ENCODE results near the gene CCDC15. TPM values are rescaled to one million over a fixed set of nuclear protein-coding genes. Genes with fewer than 3 reads are reported as not detected.

Gene CCDC15
- total RNA-seq, 4 donors from 2014 or later = 0.42 to 1.6 (median 0.60) TPM

DNA sequence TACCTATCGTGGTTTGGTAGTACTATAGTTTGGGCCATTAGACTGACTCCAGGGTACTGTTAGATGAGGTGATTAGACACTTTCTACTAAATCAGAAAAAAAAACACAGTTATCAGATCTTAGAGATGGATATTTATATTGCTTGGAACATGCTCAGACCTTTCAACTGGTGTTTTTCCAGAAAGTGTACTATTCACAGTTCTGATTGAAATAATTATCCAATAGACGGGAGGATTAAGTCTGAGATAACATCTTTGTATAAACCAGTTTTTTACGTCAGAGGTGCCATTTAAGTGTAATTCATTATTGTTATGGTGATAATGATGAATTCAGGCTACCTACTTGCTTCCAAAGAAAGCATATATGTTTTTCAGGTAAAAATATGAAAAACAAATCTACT, 22.5 kb downstream of the CCDC15 start:
- Histone ChIP-seq H3K36me3 (no peaks in the 10 kb centered on the region), H3K27me3 (no peaks in the 10 kb centered on the region), H3K4me1 (no peaks in the 10 kb centered on the region), H3K27ac (replicated peaks in 1 of 4) (no peak overlapping the region), H3K4me3 (no peak overlapping the region), H3K9me3 (peaks cover 0 to 3% (median 0%) of the 10 kb centered on the region in 4 donors)
- TF ChIP-seq POLR2A (IDR thresholded peaks at IDR 0.05; ENCODE audit: low read depth) = no peak
- TF ChIP-seq EP300 (IDR thresholded peaks at IDR 0.05) = no peak
- no peak for TF ChIP-seq POLR2AphosphoS5 (IDR thresholded peaks at IDR 0.05)
- TF ChIP-seq, protein P1, sequence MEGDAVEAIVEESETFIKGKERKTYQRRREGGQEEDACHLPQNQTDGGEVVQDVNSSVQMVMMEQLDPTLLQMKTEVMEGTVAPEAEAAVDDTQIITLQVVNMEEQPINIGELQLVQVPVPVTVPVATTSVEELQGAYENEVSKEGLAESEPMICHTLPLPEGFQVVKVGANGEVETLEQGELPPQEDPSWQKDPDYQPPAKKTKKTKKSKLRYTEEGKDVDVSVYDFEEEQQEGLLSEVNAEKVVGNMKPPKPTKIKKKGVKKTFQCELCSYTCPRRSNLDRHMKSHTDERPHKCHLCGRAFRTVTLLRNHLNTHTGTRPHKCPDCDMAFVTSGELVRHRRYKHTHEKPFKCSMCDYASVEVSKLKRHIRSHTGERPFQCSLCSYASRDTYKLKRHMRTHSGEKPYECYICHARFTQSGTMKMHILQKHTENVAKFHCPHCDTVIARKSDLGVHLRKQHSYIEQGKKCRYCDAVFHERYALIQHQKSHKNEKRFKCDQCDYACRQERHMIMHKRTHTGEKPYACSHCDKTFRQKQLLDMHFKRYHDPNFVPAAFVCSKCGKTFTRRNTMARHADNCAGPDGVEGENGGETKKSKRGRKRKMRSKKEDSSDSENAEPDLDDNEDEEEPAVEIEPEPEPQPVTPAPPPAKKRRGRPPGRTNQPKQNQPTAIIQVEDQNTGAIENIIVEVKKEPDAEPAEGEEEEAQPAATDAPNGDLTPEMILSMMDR (IDR thresholded peaks at IDR 0.05) = no peak
- intact Hi-C loops (cut with DNase I) = no loop called here
- 96% methylated on average over 3 of the region's 3 CpGs for WGBS
- no peak for DNase-seq (ENCODE audit: extremely low spot score)

DNA sequence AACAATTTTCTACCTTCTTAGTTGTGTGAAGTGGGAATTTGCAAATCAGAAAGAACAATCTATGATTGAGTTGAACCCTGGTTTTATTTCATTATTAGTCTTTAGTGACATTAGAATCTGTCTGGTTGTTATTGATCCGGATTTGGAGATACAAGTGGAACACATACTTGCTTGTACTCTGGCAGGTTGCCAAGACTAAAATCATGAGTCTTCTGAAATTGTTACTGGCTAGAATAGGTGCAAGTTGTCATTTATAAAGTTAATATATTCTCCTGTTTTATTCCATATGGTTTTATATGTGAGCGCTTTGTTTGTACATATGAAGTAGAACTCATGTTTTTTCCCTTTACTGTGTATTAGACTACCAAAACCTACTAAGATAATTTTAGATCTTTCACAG, 23.0 kb downstream of the CCDC15 start:
- no peak for TF ChIP-seq POLR2AphosphoS5 (IDR thresholded peaks at IDR 0.05)
- no peak for TF ChIP-seq POLR2A (IDR thresholded peaks at IDR 0.05; ENCODE audit: low read depth)
- TF ChIP-seq, protein P1 (IDR thresholded peaks at IDR 0.05) = no peak
- WGBS = 79% methylated on average over 2 of the region's 2 CpGs
- no peak overlapping the region for H3K4me3 ChIP-seq

DNA sequence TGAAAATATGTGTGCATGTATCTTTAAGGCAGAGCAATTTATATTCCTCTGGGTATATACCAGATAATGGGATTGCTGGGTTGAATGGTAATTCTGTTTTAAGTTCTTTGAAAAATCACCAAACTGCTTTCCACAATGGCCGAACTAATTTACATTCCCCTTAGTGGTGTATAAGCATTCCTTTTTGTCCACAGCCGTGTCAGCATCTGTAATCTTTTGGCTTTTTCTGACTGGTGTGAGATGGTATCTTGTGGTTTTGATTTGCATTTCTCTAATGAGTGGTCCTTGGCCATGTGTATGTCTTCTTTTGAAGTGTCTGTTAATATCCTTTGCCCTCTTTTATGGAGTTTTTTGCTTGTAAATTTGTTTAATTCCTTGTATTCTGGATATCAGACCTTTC, 24.3 kb downstream of the CCDC15 start:
- peaks cover 0 to 13% (median 0%) of the 10 kb centered on the region in 4 donors for H3K9me3 ChIP-seq
- H3K4me3 ChIP-seq = no peak overlapping the region
- intact Hi-C loops (cut with DNase I) = no loop called here
- DNase-seq (ENCODE audit: extremely low spot score) = no peak
- TF ChIP-seq, protein P1 (IDR thresholded peaks at IDR 0.05) = no peak
- no peak for TF ChIP-seq POLR2AphosphoS5 (IDR thresholded peaks at IDR 0.05)
- no peak for TF ChIP-seq POLR2A (IDR thresholded peaks at IDR 0.05; ENCODE audit: low read depth)
- no peak for TF ChIP-seq EP300 (IDR thresholded peaks at IDR 0.05)
- H3K36me3 ChIP-seq = no peaks in the 10 kb centered on the region
- 93% methylated on average over 2 of the region's 2 CpGs for WGBS
- no peaks in the 10 kb centered on the region for H3K4me1 ChIP-seq
- H3K27ac ChIP-seq (replicated peaks in 1 of 4) = no peak overlapping the region
- H3K27me3 ChIP-seq = no peaks in the 10 kb centered on the region

More for the DNA sequence above, 23.0 kb downstream of the CCDC15 start:
- no peak overlapping the region for H3K27ac ChIP-seq (replicated peaks in 1 of 4)
- no peaks in the 10 kb centered on the region for H3K36me3 ChIP-seq
- H3K4me1 ChIP-seq = no peaks in the 10 kb centered on the region
- no peaks in the 10 kb centered on the region for H3K27me3 ChIP-seq
- no peak for DNase-seq (ENCODE audit: extremely low spot score)
- intact Hi-C loops (cut with DNase I) = no loop called here
- peaks cover 0 to 7% (median 0%) of the 10 kb centered on the region in 4 donors for H3K9me3 ChIP-seq

DNA sequence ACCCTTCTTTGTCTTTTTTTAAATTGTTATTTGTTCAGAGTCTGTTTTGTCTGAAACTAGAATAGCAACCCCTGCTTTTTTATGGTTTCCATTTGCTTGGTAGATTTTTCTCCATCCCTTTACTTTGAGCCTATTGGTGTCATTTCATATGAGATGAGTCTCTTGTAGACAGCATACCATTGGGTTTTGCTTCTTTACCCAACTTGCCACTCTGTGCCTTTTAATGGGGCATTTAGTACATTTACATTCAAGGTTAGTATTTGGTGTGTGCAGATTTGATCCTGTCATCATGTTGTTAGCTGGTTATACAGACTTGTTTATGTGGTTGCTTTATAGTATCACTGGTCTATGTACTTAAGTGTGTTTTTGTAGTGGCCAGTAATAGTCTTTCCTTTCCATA, 28.0 kb downstream of the CCDC15 start:
- H3K9me3 ChIP-seq = peaks cover 0 to 13% (median 0%) of the 10 kb centered on the region in 4 donors
- intact Hi-C loops (cut with DNase I) = no loop called here
- TF ChIP-seq, protein P1 (IDR thresholded peaks at IDR 0.05) = no peak
- no peak for TF ChIP-seq EP300 (IDR thresholded peaks at IDR 0.05)
- TF ChIP-seq POLR2AphosphoS5 (IDR thresholded peaks at IDR 0.05) = no peak
- TF ChIP-seq POLR2A (IDR thresholded peaks at IDR 0.05; ENCODE audit: low read depth) = no peak
- no peaks in the 10 kb centered on the region for H3K4me1 ChIP-seq
- no peaks in the 10 kb centered on the region for H3K27me3 ChIP-seq
- H3K4me3 ChIP-seq = no peak overlapping the region
- no peak overlapping the region for H3K27ac ChIP-seq (replicated peaks in 1 of 4)
- H3K36me3 ChIP-seq = no peaks in the 10 kb centered on the region
- DNase-seq (ENCODE audit: extremely low spot score) = no peak

All from esophagus muscularis mucosa (tissue), 4 donors.